Loucy (cell line): Measurements from ENCODE around the gene MAT2B.

ENCODE experiments used
- H2AFZ ChIP-seq: fragments of 200-600 bp; sonication (generic); 2 replicates; pipeline ENCODE4 v1.6.0; 2016; ENCODE audit warnings: antibody characterized with exemption, mild to moderate bottlenecking, low read length, moderate library complexity
- H3F3A ChIP-seq: fragments of 200-600 bp; 2 replicates; pipeline ENCODE4 v1.6.0; 2016; ENCODE audit warnings: antibody characterized with exemption, low read depth, mild to moderate bottlenecking
- H3K27me3 ChIP-seq: fragments of 200-600 bp; sonication (generic); 2 replicates; pipeline ENCODE4 v1.6.1; 2014; ENCODE audit warnings: low read length, mild to moderate bottlenecking; ENCODE audit not compliant: insufficient read depth, poor library complexity, severe bottlenecking
- H3K36me3 ChIP-seq: fragments of 200-600 bp; sonication (generic); 2 replicates; pipeline ENCODE4 v1.6.1; 2016; ENCODE audit warnings: low read length; ENCODE audit not compliant: insufficient read depth
- H3K4me1 ChIP-seq: fragments of 200-600 bp; sonication (generic); 2 replicates; pipeline ENCODE4 v1.5.1; 2014; ENCODE audit warnings: low read length, mild to moderate bottlenecking; ENCODE audit not compliant: insufficient read depth, poor library complexity, severe bottlenecking
- H3K4me2 ChIP-seq: fragments of 200-600 bp; sonication (generic); 2 replicates; pipeline ENCODE4 v1.6.0; 2014; ENCODE audit warnings: antibody characterized with exemption, low read length, low read depth, mild to moderate bottlenecking; ENCODE audit not compliant: poor library complexity, severe bottlenecking
- H3K4me3 ChIP-seq: fragments of 200-600 bp; sonication (generic); 2 replicates; pipeline ENCODE4 v1.5.1; 2014; ENCODE audit warnings: low read length, mild to moderate bottlenecking, mixed read lengths; ENCODE audit not compliant: poor library complexity, severe bottlenecking
- H3K79me2 ChIP-seq: fragments of 200-600 bp; sonication (generic); 2 replicates; pipeline ENCODE4 v1.6.1; 2014; ENCODE audit warnings: low read length; ENCODE audit not compliant: insufficient read depth
- H3K9ac ChIP-seq: fragments of 200-600 bp; sonication (generic); 2 replicates; pipeline ENCODE4 v1.6.0; 2014; ENCODE audit warnings: mild to moderate bottlenecking, low read depth, low read length, moderate library complexity; ENCODE audit not compliant: poor library complexity, severe bottlenecking
- H3K9me2 ChIP-seq: fragments of 200-600 bp; sonication (generic); replicated peaks from 2 replicates; pipeline ENCODE4 v1.6.1; 2016; ENCODE audit warnings: low read depth, low read length, mixed read lengths
- H3K9me3 ChIP-seq: fragments of 200-600 bp; sonication (generic); 2 replicates; pipeline ENCODE4 v1.6.1; 2014; ENCODE audit warnings: mild to moderate bottlenecking, antibody characterized with exemption, low read length, low read depth; ENCODE audit not compliant: insufficient read depth
- H4K20me1 ChIP-seq: fragments of 200-600 bp; sonication (generic); 2 replicates; pipeline ENCODE4 v1.6.0; 2014; ENCODE audit warnings: antibody characterized with exemption, low read length, mild to moderate bottlenecking; ENCODE audit not compliant: insufficient read depth, poor library complexity, severe bottlenecking
- CTCF ChIP-seq: fragments of 200-600 bp; sonication (generic); conservative IDR thresholded peaks from 2 replicates; pipeline ENCODE4 v1.5.1; 2014; ENCODE audit warnings: mild to moderate bottlenecking, antibody characterized with exemption, low read length
- EZH2phosphoT487 ChIP-seq: fragments of 200-600 bp; IDR thresholded peaks from 2 replicates; pipeline ENCODE4 v1.6.1; 2018; ENCODE audit warnings: antibody characterized with exemption, mild to moderate bottlenecking, moderate library complexity, borderline replicate concordance

Gene MAT2B

GRCh38 chr5:163505368-163506094, at the start of gene MAT2B:
MAT2B (plus strand) TSS chr5:163505619; CDS start chr5:163505687, 68 bp downstream.
- Histone ChIP-seq H2AFZ (peak within 1 kb of the TSS; percentile 65), H3K4me3 (peak within 1 kb of the TSS; percentile 96), H3K79me2 (peaks cover 63% of the 10 kb centered on the region), H3K4me2 (peak within 1 kb of the TSS; percentile 86), H3K9me3 (no peaks in the 10 kb centered on the region), H3F3A (no peaks in the 10 kb centered on the region), H3K27me3 (no peaks in the 10 kb centered on the region), H3K4me1 (peaks cover 8% of the 10 kb centered on the region), H3K9me2 (no peaks in the 10 kb centered on the region), H3K9ac (peak within 1 kb of the TSS; percentile 94), H3K36me3 (no peaks in the 10 kb centered on the region), H4K20me1 (peaks cover 41% of the 10 kb centered on the region)
- TF ChIP-seq CTCF, result peak; percentile 43
- no peak for TF ChIP-seq EZH2phosphoT487

GRCh38 chr5:163456029-163456589, 49.3 kb upstream of the MAT2B start:
- no peaks in the 10 kb centered on the region for H3K36me3 ChIP-seq
- H3K4me2 ChIP-seq, result peak overlapping the region; percentile 85
- no peaks in the 10 kb centered on the region for H3K4me1 ChIP-seq
- no peak overlapping the region for H3K9ac ChIP-seq
- TF ChIP-seq EZH2phosphoT487 (no peak), CTCF (no peak)
- no peaks in the 10 kb centered on the region for H3K9me2 ChIP-seq
- no peak overlapping the region for H2AFZ ChIP-seq
- peaks cover 40% of the 10 kb centered on the region for H3K79me2 ChIP-seq
- H3K9me3 ChIP-seq, result no peaks in the 10 kb centered on the region
- peak overlapping the region; percentile 98 for H3K4me3 ChIP-seq
- no peaks in the 10 kb centered on the region for H3K27me3 ChIP-seq
- no peaks in the 10 kb centered on the region for H3F3A ChIP-seq
- H4K20me1 ChIP-seq, result peaks cover 13% of the 10 kb centered on the region

- Histone ChIP-seq H3K4me1 (peaks cover 2% of the 10 kb centered on the region), H4K20me1 (peaks cover 13% of the 10 kb centered on the region), H3K36me3 (no peaks in the 10 kb centered on the region), H3K9me2 (no peaks in the 10 kb centered on the region), H3K9ac (peak overlapping the region; percentile 98), H3K4me2 (peak overlapping the region; percentile 85), H3K4me3 (peak overlapping the region; percentile 98), H2AFZ (no peak overlapping the region), H3K79me2 (peaks cover 46% of the 10 kb centered on the region), H3F3A (no peaks in the 10 kb centered on the region), H3K27me3 (no peaks in the 10 kb centered on the region), H3K9me3 (no peaks in the 10 kb centered on the region)
- no peak for TF ChIP-seq EZH2phosphoT487
- no peak for TF ChIP-seq CTCF
These were observed 48.6 kb upstream of the MAT2B start for GRCh38 chr5:163456840-163457239.
